HG03159 (cell line): ENCODE measurements around the gene TFDP1.
"Not testable (repeated sequence)": the region's sequence is repeated elsewhere in the genome, so short reads cannot be mapped to it uniquely, and the experiment has no call there.

Experiments used
- ATAC-seq: cut with Tn5 transposase; IDR thresholded peaks from one replicate; pipeline ENCODE4 v1.9.1; 2021; ENCODE audit warnings: mild to moderate bottlenecking, moderate library complexity; ENCODE audit not compliant: unreplicated experiment

The TFDP1 gene

GRCh38 chr13:113610266-113610665, 25.7 kb downstream of the TFDP1 start:
- no peak for ATAC-seq

DNA sequence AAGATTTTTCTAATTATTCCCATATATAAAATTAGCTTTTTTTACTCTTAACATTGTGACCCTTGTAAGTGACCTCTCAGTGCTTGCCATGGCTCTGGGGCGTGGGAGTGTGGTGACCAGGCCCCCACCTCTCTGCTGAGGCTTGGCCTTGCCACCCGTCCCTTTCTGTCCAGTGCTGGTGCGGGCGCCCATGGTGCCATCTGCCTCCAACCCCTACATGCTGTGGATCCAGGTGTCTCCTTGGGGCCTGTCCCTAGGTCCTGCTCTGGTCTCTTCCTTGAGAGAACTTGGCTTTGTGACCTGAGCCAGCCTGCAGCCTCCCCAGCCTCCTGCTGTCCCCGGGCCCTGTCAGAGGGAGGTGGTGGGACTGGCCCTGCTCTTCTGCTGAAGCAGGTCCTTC, 27.4 kb downstream of the TFDP1 start:
- ATAC-seq = no peak

GRCh38 chr13:113612607-113613006, 28.1 kb downstream of the TFDP1 start:
- ATAC-seq = no peak

- no peak for ATAC-seq
Measured at GRCh38 chr13:113613789-113614379, 29.3 kb downstream of the TFDP1 start.

- ATAC-seq = no peak
Measured at GRCh38 chr13:113616281-113616906, 31.8 kb downstream of the TFDP1 start.

DNA sequence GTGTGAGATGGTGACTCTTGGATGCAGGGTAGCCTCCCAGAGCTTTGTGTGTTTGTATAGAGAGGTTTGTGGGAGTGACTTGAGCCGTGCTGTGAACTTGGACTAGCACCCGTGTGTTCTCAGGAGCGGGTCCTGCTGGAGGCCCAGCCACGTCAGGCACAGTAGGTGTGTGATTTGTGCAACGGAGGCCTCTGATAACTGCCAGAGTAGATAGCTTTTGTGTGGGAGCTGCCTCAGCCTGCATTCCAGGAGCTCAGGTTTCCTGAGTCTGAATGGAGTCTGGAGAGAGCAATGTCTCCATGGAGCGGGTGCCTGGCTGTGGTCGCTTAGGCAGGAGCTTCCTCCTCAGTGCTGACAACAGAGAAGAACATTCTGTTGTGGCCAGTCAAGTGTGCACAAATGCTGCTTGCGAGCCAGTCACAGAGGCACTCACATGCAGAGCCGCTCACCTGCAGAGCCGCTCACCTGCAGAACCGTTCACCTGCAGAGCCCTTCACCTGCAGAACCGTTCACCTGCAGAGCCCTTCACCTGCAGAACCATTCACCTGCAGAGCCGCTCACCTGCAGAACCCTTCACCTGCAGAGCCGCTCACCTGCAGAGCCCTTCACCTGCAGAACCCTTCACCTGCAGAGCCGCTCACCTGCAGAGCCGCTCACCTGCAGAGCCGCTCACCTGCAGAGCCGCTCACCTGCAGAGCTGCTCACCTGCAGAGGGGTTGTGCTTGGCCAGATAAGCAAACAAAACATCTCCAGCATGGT, 32.6 kb downstream of the TFDP1 start:
- ATAC-seq = no peak

- ATAC-seq = no peak
Measured at GRCh38 chr13:113617961-113618360, 33.4 kb downstream of the TFDP1 start.

DNA sequence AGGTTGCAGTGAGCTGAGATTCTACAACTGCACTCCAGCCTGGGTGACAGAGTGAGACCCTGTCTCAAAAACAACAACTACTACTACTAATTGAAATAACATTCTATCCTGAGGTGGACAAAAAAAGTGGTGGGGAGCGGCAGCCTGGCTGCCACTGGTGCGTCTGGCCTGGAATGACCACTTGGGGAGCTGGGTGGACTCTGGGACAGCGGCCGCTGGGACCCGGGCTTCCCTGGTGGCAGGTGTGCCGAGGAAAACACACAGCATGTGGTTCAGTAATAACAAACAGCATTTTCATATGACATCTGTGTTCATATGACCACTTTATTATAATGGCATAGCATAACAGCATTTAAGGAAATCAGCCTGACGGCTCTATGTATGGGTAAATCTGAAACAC, 33.9 kb downstream of the TFDP1 start:
- no peak for ATAC-seq

DNA sequence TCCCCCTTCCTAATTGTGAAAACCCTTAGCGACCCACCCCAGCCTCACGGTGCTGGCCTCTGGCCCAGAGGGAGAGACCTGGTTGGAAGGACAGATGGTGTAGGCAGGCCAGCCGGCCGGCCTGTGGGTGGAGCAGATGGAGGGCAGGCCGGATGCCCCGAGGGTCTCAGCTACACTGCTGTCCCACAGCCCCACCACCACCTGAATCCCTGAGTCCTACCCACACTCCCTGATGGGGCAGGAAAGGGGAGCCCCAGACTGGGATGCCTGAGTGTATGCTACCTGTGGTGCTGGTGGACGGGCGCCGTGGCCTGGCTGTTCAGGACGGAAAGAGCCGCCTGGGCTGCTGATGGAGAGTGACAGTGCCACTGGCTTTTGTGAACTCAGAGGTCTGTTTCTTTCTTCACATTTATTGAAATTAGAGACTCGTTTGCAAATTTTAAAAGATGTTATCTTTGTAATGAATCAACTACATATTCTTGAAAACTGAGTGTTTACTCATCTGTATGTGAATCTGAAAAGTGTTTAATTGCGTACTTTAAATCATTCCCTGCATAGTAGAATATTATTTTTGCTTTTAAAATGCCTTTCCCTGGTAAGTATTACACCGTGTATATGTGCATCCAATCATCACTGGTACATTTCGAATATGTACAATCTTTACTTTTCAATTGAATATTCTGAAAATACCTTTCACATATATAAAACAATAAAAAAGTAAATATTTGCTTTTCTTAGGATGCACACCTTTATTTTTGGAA, 35.7 kb downstream of the TFDP1 start:
- no peak for ATAC-seq

GRCh38 chr13:113621046-113621445, 36.5 kb downstream of the TFDP1 start:
- no peak for ATAC-seq

- not testable (repeated sequence) for ATAC-seq
Measured at GRCh38 chr13:113621498-113621897, 36.9 kb downstream of the TFDP1 start.

- not testable (repeated sequence) for ATAC-seq
Measured at GRCh38 chr13:113621986-113622550, 37.5 kb downstream of the TFDP1 start.

DNA sequence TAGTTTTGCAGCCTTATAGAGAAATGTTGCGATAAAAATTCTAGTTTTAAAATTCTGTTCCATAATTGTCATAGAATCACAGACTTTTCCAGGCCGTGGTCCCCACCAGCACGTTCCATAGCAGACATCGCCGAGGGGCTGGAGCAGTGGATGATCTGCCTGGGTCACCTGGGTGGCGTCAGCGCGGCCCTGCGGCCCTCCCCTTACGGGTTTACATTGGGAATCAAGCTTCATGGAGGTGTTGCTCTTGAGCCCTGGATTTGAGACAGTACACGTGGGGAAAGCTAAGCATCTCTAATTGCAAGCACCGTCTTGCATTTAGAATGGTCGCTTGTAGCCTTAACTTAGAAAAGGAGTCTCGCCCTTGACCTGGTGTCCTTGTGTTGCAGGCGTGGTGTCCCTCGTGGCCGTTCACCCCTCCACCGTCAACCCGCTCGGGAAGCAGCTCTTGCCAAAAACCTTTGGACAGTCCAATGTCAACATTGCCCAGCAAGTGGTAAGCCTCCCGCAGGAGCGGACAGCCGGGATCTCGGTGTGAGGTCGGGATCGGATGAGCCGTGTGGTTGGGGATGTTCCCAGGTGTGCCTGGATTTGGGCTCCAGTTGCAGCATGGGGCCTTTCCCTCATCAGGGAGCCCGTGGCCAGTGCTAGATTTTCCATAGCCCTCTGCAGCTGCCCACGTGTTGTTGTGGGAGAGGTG, 38.4 kb downstream of the TFDP1 start:
- ATAC-seq = no peak

DNA sequence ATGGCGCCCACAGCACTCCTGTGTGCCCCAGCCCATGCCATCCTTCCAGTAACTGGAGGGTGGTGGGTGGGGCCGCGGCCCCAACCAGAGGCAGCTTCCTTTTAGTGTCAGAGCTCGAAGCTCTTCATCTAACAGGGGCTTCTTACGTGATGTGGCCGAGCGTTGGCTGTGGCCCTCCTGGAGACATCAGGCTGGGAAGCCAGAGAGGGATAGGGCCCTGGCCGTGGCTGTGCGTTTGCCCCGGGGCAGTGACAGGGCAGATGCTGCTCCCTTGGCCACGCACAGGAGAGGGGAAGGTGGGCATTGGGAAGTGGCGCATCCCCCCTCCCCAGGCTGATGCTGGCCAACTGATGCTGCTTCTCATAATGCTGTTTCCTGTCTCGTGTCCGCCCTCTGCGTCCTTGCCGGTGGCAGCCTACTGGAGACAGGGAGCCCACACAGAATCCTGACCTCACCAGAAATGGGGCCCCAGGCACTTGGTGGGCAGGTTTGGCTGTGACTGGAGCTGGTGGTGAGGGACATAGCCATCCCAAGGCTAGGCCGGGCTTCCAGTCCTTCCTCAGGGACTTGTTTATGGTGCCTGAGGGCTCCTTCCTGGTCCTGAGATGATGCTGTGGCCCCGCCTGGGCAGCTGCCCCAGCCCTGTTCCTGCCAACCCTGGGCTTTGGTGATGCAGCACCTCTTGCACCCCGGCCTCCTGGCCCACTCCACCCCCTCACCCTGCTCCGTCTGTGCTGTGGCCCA, 39.1 kb downstream of the TFDP1 start:
- no peak for ATAC-seq

GRCh38 chr13:113624235-113624587, 39.7 kb downstream of the TFDP1 start:
- ATAC-seq = no peak

- not testable (repeated sequence) for ATAC-seq
Measured at GRCh38 chr13:113624640-113625304, 40.2 kb downstream of the TFDP1 start.

GRCh38 chr13:113625965-113626721, 41.6 kb downstream of the TFDP1 start:
- ATAC-seq = no peak

DNA sequence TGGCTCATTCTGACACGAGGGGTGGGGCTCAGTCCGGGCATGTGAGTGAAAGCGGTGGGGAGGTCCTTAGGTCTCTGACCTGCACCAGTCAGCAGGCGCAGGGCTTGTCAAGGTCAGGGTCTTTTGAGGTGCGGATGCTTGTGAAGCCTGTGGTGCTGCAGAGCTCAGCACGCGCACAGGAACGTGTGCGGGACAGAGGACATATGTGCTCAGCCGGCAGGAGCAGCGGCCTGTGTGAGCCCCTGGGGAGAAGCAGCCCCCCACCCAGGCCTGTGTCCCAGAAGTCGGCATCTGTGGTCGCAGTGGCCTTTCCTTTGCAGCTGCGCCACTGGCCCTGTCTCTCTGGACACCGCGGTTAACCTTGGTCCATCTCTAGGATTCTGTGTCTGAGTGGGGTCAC, 42.6 kb downstream of the TFDP1 start:
- no peak for ATAC-seq
